Measurements from ENCODE around the gene NT5C1B.
A peak's percentile ranks its signal among the peaks of the same experiment; 100 is the strongest.
"Not testable (repeated sequence)": the region's sequence is repeated elsewhere in the genome, so short reads cannot be mapped to it uniquely, and the experiment has no call there.

Gene NT5C1B

DNA sequence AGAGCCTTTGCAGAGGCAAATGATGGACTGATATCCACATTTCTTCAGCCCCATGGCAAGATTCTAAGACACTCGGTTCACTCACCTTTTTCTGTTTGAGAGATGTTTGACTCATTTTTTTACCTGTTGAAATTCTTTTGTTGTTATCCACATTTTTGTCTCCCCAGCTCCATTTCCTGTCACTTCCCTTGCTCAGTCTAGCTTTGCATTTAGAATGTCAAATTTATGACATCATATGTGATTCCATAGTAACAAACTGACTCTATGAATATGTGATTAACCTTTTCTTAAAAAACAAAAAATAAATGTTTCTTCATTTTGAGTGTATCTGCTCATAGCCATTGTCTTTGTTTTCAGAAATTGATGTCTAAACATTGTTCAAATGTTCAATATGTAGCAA is at the start of gene NT5C1B:
Gene NT5C1B, minus strand, starts transcription at position 216 of the 400 bp plus-strand sequence. Its CDS starts 101 bp downstream, at position 115.
- TF ChIP-seq, protein P1, sequence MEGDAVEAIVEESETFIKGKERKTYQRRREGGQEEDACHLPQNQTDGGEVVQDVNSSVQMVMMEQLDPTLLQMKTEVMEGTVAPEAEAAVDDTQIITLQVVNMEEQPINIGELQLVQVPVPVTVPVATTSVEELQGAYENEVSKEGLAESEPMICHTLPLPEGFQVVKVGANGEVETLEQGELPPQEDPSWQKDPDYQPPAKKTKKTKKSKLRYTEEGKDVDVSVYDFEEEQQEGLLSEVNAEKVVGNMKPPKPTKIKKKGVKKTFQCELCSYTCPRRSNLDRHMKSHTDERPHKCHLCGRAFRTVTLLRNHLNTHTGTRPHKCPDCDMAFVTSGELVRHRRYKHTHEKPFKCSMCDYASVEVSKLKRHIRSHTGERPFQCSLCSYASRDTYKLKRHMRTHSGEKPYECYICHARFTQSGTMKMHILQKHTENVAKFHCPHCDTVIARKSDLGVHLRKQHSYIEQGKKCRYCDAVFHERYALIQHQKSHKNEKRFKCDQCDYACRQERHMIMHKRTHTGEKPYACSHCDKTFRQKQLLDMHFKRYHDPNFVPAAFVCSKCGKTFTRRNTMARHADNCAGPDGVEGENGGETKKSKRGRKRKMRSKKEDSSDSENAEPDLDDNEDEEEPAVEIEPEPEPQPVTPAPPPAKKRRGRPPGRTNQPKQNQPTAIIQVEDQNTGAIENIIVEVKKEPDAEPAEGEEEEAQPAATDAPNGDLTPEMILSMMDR (IDR thresholded peaks at IDR 0.05; ENCODE audit: low read depth, low read length) = no peak
- no peak within 1 kb of the TSS for H3K4me3 ChIP-seq (replicated peaks in 1 of 2; ENCODE audit: low read depth in 2 of 2, low read length in 2 of 2)
- DNase-seq (ENCODE audit: low read depth in 2 of 2) = no peak

DNA sequence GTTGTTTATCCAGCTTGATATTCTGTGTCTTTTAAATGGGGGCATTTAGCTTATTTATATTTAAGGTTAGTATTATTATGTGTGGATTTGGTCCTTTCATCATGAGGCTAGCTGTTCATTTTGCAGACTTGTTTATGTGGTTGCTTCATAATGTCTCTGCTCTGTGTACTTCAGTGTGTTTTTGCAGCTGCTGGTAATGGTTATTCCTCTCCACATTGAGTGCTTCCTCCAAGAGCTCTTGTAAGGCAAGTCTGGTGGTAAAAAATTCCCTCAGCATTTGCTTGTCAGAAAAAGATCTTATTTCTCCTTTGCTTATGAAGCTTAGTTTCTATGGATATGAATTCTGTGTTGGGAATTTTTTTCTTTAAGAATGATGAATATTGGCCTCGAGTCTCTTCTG is 47.8 kb upstream of the NT5C1B start:
- TF ChIP-seq, protein P1 (IDR thresholded peaks at IDR 0.05; ENCODE audit: low read depth, low read length) = no peak
- no peak overlapping the region for H3K4me3 ChIP-seq (replicated peaks in 1 of 2; ENCODE audit: low read depth in 2 of 2, low read length in 2 of 2)
- no peak for DNase-seq (ENCODE audit: low read depth in 2 of 2)

DNA sequence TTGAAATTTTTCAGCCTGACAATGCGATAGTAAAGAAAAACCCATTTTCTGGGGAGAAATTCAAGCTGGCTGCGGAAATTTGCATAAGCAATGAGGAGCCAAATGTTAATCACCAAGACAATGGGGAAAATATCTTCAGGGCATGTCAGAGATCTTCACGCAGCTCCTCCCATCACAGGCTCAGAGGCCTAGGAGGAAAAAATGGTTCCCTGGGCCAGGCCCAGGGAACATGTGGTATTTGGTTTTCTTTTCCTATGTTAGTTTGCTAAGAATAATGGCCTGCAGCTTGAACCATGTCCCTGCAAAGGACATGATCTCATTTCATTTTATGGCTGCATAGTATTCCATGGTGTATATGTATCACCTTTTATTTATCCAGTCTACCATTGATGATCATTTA is 43.3 kb upstream of the NT5C1B start:
- H3K4me3 ChIP-seq (replicated peaks in 1 of 2; ENCODE audit: low read depth in 2 of 2, low read length in 2 of 2); DNase-seq (ENCODE audit: low read depth in 2 of 2): not testable (repeated sequence)

DNA sequence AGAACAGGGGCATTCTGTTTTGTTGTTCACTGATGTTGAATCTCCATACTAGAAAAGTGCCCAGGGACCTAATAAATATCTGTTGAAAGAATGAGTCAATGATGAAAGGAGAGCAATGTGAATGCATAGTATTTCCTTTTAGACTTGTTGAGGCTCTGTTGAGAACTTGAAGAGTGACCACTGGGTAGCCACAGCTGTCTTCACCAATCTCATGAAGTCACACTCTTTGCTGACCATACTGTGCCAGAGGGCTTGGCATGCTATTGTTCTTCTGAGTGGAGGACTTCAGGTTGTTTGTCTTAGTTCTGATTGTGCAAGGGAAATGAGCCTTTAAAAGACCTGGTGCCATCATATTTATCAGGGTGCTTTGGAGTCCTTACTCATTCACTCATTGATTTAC is 41.6 kb upstream of the NT5C1B start:
- DNase-seq (ENCODE audit: low read depth in 2 of 2) = peak in 1 of 2 donors; percentile 71
- TF ChIP-seq, protein P1 (IDR thresholded peaks at IDR 0.05; ENCODE audit: low read depth, low read length) = no peak
- H3K4me3 ChIP-seq (replicated peaks in 1 of 2; ENCODE audit: low read depth in 2 of 2, low read length in 2 of 2) = no peak overlapping the region

DNA sequence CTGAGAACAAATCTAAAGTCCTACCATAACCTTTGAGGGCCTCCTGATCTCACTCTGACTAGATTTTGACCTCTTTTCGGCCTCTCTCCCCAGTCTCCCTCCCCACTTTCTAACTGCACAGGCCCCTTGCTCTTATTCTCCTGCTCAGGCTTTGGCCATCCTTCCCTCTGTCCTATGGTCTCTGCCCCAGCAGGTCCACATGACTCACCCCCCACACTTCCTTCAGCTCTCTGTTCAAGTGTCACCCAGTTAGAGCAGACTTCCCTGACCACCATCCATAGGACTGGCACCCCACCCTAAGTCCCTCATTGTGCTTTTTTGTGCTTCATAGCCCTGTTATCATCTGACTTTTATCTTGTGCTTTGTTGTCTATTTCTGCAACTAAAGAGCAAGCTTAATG is 41.2 kb upstream of the NT5C1B start:
- no peak overlapping the region for H3K4me3 ChIP-seq (replicated peaks in 1 of 2; ENCODE audit: low read depth in 2 of 2, low read length in 2 of 2)
- TF ChIP-seq, protein P1 (IDR thresholded peaks at IDR 0.05; ENCODE audit: low read depth, low read length) = no peak
- peak in 1 of 2 donors; percentile 52 for DNase-seq (ENCODE audit: low read depth in 2 of 2)

DNA sequence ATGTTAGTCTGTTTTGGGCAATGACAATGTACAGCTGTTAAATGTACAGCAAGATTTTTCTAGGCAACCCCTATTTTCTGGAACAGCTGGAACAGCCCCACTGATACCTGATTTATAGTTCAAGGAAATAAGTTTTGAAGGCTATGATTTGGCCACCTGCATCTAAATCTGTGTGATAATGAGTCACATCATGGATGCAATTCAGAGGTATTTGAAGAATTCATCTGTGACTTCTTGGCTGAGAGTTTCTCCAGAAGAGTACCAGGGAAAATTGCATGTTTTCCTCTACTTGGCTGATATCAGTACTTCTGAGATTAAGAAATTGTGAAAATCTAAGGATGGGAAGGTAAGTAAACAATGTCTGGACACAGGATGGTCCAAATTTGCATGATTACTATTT is 40.7 kb upstream of the NT5C1B start:
- TF ChIP-seq, protein P1 (IDR thresholded peaks at IDR 0.05; ENCODE audit: low read depth, low read length) = no peak
- DNase-seq (ENCODE audit: low read depth in 2 of 2) = peak; percentile 60 to 81
- H3K4me3 ChIP-seq (replicated peaks in 1 of 2; ENCODE audit: low read depth in 2 of 2, low read length in 2 of 2) = no peak overlapping the region

DNA sequence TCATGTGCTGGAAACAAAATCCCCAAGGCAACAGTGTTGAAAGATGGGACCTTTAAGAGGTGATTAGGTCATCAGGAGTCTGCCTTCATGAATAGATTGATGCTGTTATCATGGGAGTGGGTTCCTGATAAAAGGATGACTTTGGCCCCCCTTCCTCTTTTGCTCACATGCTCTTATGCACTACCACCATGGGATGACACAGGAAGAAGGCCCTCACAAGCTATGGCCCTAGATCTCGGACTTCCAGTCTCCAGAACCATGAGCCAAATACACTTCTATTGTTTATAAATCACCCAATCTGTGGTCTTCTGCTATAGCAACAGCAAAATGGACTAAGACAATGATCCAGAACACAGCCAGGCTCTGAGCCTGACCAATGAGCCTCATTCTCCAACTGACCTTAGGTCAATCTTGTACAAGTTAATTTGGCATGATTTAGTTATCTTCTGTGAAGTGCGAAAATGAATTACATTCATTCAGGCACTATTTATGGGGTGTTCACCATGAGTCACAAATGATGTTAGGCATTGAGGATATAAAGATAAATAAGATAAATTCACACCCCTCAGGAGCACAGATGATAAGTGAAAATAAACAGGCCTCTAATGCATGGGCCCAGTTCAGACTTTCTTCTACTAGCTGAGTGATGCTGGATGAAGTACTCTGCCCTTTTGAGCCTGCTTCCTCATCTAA is 37.7 kb upstream of the NT5C1B start:
- H3K4me3 ChIP-seq (replicated peaks in 1 of 2; ENCODE audit: low read depth in 2 of 2, low read length in 2 of 2) = no peak overlapping the region
- peak; percentile 39 to 56 for DNase-seq (ENCODE audit: low read depth in 2 of 2)
- TF ChIP-seq, protein P1 (IDR thresholded peaks at IDR 0.05; ENCODE audit: low read depth, low read length) = no peak

Data from cardiac fibroblast (primary cell).